Measurements from ENCODE around the gene KCNH8. TPM values are rescaled to one million over a fixed set of nuclear protein-coding genes. Genes with fewer than 3 reads are reported as not detected.

KCNH8 gene
- polyA plus RNA-seq, 1 donor from 2014 or later: 28.9 TPM

DNA sequence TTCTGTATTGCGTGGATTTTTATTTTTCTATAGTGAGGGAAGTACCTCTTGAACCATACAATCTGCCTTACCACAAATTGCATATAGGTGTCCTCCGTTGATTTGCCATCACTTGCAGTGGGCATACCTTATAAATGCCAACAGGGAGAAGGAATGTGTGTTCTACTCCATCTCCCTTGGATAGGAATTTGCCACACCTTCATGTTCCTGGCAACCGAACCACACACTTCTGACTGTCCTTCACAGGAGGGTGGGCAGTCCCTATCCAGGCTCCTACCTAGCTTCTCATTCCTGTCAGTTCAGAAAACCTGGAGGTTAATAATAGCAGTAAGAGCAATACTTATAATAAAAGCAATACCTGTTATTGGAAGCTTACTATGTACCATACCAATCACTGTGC is 428.0 kb downstream of the KCNH8 start:
- no peaks in the 10 kb centered on the region for H4K20me1 ChIP-seq (ENCODE audit: insufficient read depth)
- no peaks in the 10 kb centered on the region for H3F3A ChIP-seq (ENCODE audit: insufficient read depth, low read length, poor library complexity, severe bottlenecking)
- H3K9ac ChIP-seq (ENCODE audit: low read length): no peak overlapping the region
- H3K27me3 ChIP-seq (ENCODE audit: insufficient read depth, low read depth, low read length): no peaks in the 10 kb centered on the region
- H2AFZ ChIP-seq (ENCODE audit: low read depth, low read length): no peak overlapping the region
- no peak overlapping the region for H3K4me3 ChIP-seq (ENCODE audit: low read length)
- H3K79me2 ChIP-seq (replicated peaks; ENCODE audit: insufficient read depth, low read length): no peaks in the 10 kb centered on the region
- TF ChIP-seq SMC3 (conservative IDR thresholded peaks at IDR 0.05; ENCODE audit: poor library complexity) (no peak), RAD21 (conservative IDR thresholded peaks at IDR 0.05) (no peak), REST (IDR thresholded peaks at IDR 0.05; ENCODE audit: borderline replicate concordance) (no peak), EP300 (conservative IDR thresholded peaks at IDR 0.05; ENCODE audit: poor library complexity, severe bottlenecking) (no peak), POLR2AphosphoS5 (IDR thresholded peaks at IDR 0.05) (no peak), EZH2 (IDR thresholded peaks at IDR 0.05; ENCODE audit: borderline replicate concordance, insufficient read depth, low read length, poor library complexity, severe bottlenecking) (no peak), TAF1 (IDR thresholded peaks at IDR 0.05; ENCODE audit: low read depth) (no peak), MXI1 (conservative IDR thresholded peaks at IDR 0.05; ENCODE audit: poor library complexity, severe bottlenecking) (no peak)
- TF ChIP-seq, protein P1, sequence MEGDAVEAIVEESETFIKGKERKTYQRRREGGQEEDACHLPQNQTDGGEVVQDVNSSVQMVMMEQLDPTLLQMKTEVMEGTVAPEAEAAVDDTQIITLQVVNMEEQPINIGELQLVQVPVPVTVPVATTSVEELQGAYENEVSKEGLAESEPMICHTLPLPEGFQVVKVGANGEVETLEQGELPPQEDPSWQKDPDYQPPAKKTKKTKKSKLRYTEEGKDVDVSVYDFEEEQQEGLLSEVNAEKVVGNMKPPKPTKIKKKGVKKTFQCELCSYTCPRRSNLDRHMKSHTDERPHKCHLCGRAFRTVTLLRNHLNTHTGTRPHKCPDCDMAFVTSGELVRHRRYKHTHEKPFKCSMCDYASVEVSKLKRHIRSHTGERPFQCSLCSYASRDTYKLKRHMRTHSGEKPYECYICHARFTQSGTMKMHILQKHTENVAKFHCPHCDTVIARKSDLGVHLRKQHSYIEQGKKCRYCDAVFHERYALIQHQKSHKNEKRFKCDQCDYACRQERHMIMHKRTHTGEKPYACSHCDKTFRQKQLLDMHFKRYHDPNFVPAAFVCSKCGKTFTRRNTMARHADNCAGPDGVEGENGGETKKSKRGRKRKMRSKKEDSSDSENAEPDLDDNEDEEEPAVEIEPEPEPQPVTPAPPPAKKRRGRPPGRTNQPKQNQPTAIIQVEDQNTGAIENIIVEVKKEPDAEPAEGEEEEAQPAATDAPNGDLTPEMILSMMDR (IDR thresholded peaks at IDR 0.05; ENCODE audit: poor library complexity, severe bottlenecking): no peak
- no peak overlapping the region for H3K27ac ChIP-seq (ENCODE audit: low read length)
- no peaks in the 10 kb centered on the region for H3K36me3 ChIP-seq (ENCODE audit: insufficient read depth, low read length)
- no peak overlapping the region for H3K4me2 ChIP-seq (ENCODE audit: low read length)
- no peaks in the 10 kb centered on the region for H3K9me2 ChIP-seq (ENCODE audit: insufficient read depth, low read length)
- H3K9me3 ChIP-seq (ENCODE audit: low read length): no peaks in the 10 kb centered on the region

Small RNA genes lying within 50 kb of the gene (small RNA-seq; reads per million reads assigned to genes)
- gene MIR4791: 0 reads per million in 3 experiments
